IPS-18a (cell line): Measurements from ENCODE around the gene MICAL2.

ENCODE experiments used
- H3K27ac ChIP-seq: one replicate; pipeline ENCODE4 v1.5.1; 2013; ENCODE audit warnings: low read length
- H3K27me3 ChIP-seq: one replicate; pipeline ENCODE4 v1.6.1; 2013; ENCODE audit warnings: mild to moderate bottlenecking, low read length; ENCODE audit not compliant: control insufficient read depth, insufficient read depth
- H3K36me3 ChIP-seq: one replicate; pipeline ENCODE4 v1.6.1; 2013; ENCODE audit warnings: low read depth, low read length; ENCODE audit not compliant: control insufficient read depth
- H3K4me1 ChIP-seq: one replicate; pipeline ENCODE4 v1.6.1; 2013; ENCODE audit warnings: low read depth, low read length; ENCODE audit not compliant: control insufficient read depth
- H3K4me3 ChIP-seq: one replicate; pipeline ENCODE4 v1.5.1; 2013; ENCODE audit warnings: low read length
- H3K9ac ChIP-seq: one replicate; pipeline ENCODE4 v1.6.1; 2013; ENCODE audit warnings: mild to moderate bottlenecking, low read length, moderate library complexity
- H3K9me3 ChIP-seq: one replicate; pipeline ENCODE4 v1.6.1; 2013; ENCODE audit warnings: low read depth, low read length; ENCODE audit not compliant: control insufficient read depth

The MICAL2 gene

DNA sequence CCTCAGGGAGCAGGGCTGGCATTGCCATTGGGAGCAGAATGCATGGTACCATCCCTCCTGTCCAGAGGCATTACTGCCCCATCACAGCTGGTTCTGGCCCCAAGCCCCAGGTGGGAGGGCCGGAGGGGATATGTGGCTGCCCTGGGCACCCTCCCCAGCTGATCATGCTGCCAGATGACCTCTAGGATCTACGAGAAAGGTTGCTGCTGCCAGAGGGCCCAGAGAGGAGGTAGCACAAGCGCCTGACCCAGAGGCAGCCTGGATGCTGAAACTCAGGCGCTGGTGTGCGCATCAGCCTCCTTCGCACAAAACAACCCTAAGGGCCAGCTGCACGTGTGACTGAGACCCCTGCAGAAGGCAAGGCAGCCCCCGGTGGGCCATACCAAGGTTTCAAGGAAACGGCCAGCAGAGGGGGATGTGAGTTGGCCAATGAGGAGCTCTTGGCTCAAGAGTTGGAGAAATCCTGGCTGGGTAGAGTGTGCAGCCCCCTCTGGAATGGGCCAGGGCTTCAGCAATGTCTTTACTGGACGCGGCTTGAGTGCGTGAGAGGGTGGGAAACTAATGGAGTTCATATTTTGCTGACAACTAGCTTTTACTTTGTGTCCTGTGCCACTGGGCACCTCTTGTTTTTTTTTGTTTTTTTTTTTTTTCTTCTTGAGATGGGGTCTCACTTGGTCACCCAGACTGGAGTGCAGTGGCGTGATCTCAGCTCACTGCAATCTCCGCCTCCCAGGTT lies 178.7 kb downstream of the MICAL2 start:
- H3K9ac ChIP-seq = no peak overlapping the region
- H3K36me3 ChIP-seq = no peaks in the 10 kb centered on the region
- no peak overlapping the region for H3K4me3 ChIP-seq
- H3K9me3 ChIP-seq = no peaks in the 10 kb centered on the region
- no peaks in the 10 kb centered on the region for H3K27me3 ChIP-seq
- peaks cover 3% of the 10 kb centered on the region for H3K4me1 ChIP-seq
- no peak overlapping the region for H3K27ac ChIP-seq

DNA sequence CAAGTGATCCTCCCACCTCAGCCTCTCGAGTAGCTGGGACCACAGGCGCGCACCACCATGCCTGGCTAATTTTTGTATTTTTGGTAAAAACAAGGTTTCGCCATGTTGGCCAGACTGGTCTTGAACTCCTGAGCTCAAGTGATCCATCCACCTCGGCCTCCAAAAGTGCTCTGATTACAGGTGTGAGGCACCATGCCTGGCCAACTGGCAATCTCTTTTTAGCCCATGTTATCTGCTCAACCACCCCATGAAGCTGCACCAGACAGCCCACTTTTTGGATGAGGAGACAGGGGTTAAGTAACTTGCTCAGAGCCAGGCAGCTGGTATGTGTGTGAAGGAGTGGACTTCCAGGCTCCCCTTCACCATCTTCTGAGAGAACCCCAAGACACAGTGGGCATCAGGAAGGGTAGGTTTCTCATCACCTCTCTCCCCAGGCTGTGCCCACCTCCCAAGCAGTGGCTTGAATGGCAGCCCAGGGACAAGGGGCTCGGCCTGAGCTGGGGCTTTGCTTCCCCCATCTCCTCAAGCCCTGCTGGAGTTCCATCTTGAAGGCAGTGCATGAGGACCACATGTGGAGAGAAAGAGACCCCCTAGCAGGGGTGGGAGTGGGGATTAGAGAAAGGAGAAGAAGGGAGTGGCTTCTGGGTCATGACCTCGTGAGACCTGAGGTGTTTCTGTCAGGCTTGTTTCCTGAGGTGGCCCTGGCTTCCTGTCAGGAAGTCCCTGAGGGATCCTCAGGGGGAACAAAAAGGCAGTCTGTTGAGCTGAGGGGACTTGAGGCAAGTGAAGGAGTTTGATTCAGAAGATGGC lies 179.5 kb downstream of the MICAL2 start:
- Histone ChIP-seq H3K36me3 (no peaks in the 10 kb centered on the region), H3K27ac (no peak overlapping the region), H3K9me3 (no peaks in the 10 kb centered on the region), H3K4me3 (no peak overlapping the region), H3K27me3 (no peaks in the 10 kb centered on the region), H3K4me1 (peaks cover 3% of the 10 kb centered on the region), H3K9ac (no peak overlapping the region)

DNA sequence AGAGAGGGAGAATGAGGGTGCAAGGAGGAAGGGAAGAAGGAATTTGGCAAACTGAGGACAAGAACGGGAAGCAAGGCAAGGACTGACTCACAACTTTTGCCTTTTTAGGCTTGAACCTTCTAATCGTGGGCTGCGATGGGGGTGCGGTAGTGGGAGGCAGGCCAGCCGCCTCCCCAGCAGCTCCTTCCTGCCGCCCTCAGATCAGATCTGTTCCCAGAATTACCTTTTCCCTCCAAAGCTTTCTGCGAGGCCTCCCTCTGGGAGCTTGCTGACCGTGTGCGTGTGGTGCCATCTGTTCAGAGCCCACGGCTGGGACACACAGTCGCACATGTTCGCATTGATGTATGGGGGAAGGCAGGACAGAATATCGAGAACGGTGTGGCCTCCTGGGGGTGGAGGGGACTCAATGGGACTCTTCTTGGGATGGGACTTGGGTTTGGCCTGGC lies 180.1 kb downstream of the MICAL2 start:
- Histone ChIP-seq H3K27ac (no peak overlapping the region), H3K27me3 (no peaks in the 10 kb centered on the region), H3K4me3 (no peak overlapping the region), H3K36me3 (no peaks in the 10 kb centered on the region), H3K9ac (no peak overlapping the region), H3K4me1 (peaks cover 3% of the 10 kb centered on the region), H3K9me3 (no peaks in the 10 kb centered on the region)

DNA sequence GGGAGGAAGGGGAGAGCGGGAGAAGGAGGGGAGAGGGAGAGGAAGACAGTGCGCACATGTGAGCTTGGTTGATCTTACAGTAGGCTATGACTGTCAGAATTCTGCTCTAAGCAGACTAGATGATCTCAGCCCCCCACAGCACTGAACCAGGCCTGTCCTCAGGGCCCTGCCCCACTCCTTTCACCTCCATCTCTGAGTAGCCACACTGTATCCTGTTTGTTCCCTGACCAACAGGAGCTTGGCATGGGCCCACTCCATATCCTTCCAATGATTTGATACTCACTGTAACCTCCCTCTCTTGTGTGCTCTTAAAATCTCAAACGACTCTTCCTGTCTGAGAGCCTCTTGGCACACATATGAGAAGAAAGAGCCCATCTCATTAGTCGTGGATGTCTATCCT lies 180.9 kb downstream of the MICAL2 start:
- no peaks in the 10 kb centered on the region for H3K36me3 ChIP-seq
- no peaks in the 10 kb centered on the region for H3K27me3 ChIP-seq

DNA sequence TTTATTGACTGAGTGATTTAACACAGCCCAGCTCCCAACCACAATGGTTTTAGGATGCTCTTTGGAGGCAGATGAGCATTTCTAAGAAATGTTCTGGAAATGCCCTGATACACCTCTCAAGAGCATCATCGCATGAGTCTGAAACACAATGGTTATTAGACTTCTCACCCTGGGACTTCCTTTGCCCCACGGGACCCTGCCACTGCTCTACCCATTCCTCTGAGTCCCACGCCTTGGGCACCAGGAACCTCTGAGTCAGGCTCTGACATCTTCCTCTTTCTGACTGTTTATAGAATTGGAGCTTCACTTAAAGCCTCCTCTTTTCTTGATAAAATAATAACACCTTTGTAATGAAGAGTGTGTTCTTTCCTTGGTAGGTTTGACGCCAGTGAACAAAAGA lies 181.4 kb downstream of the MICAL2 start:
- Histone ChIP-seq H3K27me3 (no peaks in the 10 kb centered on the region), H3K27ac (no peak overlapping the region), H3K9me3 (no peaks in the 10 kb centered on the region), H3K9ac (no peak overlapping the region), H3K4me3 (no peak overlapping the region), H3K4me1 (peaks cover 3% of the 10 kb centered on the region), H3K36me3 (no peaks in the 10 kb centered on the region)

More for the DNA sequence above, 180.9 kb downstream of the MICAL2 start:
- Histone ChIP-seq H3K9ac (no peak overlapping the region), H3K27ac (no peak overlapping the region), H3K4me3 (no peak overlapping the region), H3K4me1 (peaks cover 3% of the 10 kb centered on the region), H3K9me3 (no peaks in the 10 kb centered on the region)

DNA sequence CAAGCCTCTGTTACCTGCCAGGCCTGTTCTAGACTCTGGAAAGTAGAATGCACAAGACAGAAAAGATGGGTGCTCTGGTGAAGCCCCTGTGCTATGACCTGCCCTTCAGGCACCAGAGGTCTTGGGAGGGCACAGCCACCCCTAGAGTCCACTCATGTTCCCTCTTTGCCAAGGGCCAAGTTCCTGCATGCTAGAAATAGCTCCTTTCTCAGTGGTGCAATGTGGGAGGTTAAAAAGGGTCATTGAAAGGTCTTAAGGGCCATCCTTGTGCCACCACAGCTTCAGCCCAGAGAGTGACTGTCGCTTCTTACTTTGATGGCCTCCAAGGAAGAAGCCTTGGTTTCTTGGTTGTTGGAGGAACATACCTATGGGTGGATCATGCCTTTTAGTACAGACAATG lies 182.4 kb downstream of the MICAL2 start:
- no peak overlapping the region for H3K4me3 ChIP-seq
- H3K9me3 ChIP-seq = no peaks in the 10 kb centered on the region
- H3K27ac ChIP-seq = no peak overlapping the region
- H3K9ac ChIP-seq = no peak overlapping the region
- no peaks in the 10 kb centered on the region for H3K36me3 ChIP-seq
- H3K27me3 ChIP-seq = no peaks in the 10 kb centered on the region
- H3K4me1 ChIP-seq = no peaks in the 10 kb centered on the region

DNA sequence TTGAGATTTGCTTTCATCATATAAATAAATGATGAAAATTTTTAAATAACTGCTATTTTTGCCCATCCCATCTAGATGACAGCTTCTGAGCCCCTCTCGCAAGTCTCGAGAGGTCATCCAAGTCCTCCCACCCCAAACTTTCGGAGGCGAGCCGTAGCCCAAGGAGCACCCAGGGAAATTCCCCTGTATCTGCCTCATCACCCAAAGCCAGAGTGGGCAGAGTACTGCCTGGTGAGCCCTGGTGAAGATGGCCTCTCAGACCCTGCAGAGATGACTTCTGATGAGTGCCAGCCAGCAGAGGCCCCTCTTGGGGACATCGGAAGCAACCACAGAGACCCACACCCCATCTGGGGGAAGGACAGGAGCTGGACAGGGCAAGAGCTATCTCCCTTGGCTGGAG lies 183.1 kb downstream of the MICAL2 start:
- H3K36me3 ChIP-seq = no peaks in the 10 kb centered on the region
- no peaks in the 10 kb centered on the region for H3K9me3 ChIP-seq

DNA sequence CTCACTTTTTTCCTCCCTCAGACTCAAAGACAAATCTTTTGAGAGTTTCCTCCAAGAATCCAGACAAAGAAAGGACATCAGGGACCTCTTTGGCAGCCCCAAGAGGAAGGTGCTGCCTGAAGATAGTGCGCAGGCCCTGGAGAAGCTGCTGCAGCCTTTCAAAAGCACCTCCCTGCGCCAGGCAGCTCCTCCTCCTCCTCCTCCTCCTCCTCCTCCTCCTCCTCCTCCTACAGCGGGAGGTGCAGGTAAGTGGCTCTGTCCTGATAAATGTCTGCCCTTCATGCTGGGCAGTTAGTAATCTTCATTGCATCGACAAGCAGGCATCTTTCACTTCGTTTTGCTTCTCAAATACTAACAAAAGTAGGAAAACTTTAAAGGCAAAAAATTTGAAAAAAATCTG lies 184.2 kb downstream of the MICAL2 start:
- H3K9me3 ChIP-seq = no peaks in the 10 kb centered on the region
- no peaks in the 10 kb centered on the region for H3K36me3 ChIP-seq
- H3K4me3 ChIP-seq = no peak overlapping the region
- H3K9ac ChIP-seq = no peak overlapping the region
- no peak overlapping the region for H3K27ac ChIP-seq
- no peaks in the 10 kb centered on the region for H3K4me1 ChIP-seq
- no peaks in the 10 kb centered on the region for H3K27me3 ChIP-seq

More for the DNA sequence above, 183.1 kb downstream of the MICAL2 start:
- Histone ChIP-seq H3K4me1 (no peaks in the 10 kb centered on the region), H3K27me3 (no peaks in the 10 kb centered on the region), H3K27ac (no peak overlapping the region), H3K9ac (no peak overlapping the region), H3K4me3 (no peak overlapping the region)

DNA sequence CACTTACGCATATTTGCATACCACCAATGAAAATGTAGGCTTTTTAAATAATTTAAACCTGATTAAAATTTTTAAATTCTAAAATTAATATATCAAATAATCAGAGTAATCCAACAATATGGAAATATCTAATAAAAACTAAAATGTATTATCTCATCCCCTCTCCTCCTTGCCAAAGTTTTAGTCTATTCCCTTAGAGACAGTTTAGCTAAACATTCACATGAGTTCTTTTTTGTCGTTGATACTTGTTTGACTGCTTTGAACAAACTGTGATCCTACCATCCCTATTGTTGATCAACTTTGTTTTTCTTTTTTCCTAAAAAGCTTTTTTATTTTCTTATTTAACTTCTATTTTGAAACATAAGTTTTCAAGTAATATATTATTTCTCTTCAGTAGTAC lies 185.6 kb downstream of the MICAL2 start:
- no peaks in the 10 kb centered on the region for H3K4me1 ChIP-seq
- H3K27me3 ChIP-seq = no peaks in the 10 kb centered on the region
- H3K36me3 ChIP-seq = no peaks in the 10 kb centered on the region
- H3K27ac ChIP-seq = no peak overlapping the region
- H3K9ac ChIP-seq = no peak overlapping the region
- no peaks in the 10 kb centered on the region for H3K9me3 ChIP-seq
- H3K4me3 ChIP-seq = no peak overlapping the region

DNA sequence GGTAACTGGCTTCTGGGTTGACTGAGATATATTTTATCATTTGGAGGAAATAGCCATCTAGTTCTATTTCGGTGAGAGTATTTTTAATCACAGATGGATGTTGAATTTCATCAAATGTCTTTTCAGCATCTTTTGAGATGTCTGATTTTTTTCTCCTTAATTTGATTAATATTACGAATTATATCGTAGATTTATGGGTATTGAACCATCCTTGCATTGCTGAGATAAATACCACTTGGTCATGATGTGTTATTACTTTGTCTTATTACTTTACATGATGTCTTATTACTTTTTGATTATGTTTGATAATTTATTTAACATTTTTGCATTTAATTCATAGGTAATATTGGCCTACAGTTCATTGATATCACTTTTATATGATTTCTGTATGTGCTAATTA lies 188.2 kb downstream of the MICAL2 start:
- H3K9me3 ChIP-seq = no peaks in the 10 kb centered on the region
- no peaks in the 10 kb centered on the region for H3K27me3 ChIP-seq
- no peaks in the 10 kb centered on the region for H3K4me1 ChIP-seq
- H3K27ac ChIP-seq = no peak overlapping the region
- H3K9ac ChIP-seq = no peak overlapping the region
- no peak overlapping the region for H3K4me3 ChIP-seq
- no peaks in the 10 kb centered on the region for H3K36me3 ChIP-seq

DNA sequence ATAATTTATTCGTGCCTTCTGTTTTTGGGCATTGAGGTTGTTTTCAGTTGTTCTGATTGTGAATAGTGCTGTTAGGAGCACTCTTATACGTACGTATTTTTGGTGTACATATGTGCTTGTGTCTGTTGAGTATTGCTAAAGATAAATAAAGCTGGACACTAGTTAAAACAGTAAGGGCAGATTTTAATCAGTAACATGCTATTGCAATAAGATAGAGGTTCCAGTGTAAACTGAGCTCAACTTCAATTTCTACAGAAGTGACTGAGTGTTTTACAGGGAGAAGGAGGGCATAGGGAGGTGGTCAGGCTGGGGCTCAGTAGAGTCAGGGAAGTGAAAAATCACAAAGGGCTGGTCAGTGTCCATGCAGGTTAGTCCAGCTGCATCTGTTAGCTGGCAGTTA lies 191.0 kb downstream of the MICAL2 start:
- Histone ChIP-seq H3K36me3 (no peaks in the 10 kb centered on the region), H3K27ac (no peak overlapping the region), H3K4me1 (no peaks in the 10 kb centered on the region)

More for the DNA sequence above, 191.0 kb downstream of the MICAL2 start:
- no peaks in the 10 kb centered on the region for H3K9me3 ChIP-seq
- no peak overlapping the region for H3K4me3 ChIP-seq
- no peak overlapping the region for H3K9ac ChIP-seq
- H3K27me3 ChIP-seq = no peaks in the 10 kb centered on the region
